HCT116 (cell line): Measurements from ENCODE around the gene TDRD9.

ENCODE experiments used
- CEBPB ChIP-seq: IDR thresholded peaks from 2 replicates; pipeline ENCODE4 v1.6.1; 2012; ENCODE audit warnings: low read depth
- CTCF ChIP-seq, 3 experiments: fragments of 200-600 bp in 1 of 3; sonication (generic) in 1 of 3; IDR thresholded peaks in 2 of 3; conservative IDR thresholded peaks in 1 of 3; 2 replicates each; pipeline ENCODE4 v1.5.1; 2012 to 2017; ENCODE audit warnings: low read depth in 2 of 3, low read length in 2 of 3, antibody characterized with exemption in 1 of 3, borderline replicate concordance in 1 of 3, control low read depth in 1 of 3, mild to moderate bottlenecking in 1 of 3, mixed read lengths in 1 of 3, mixed run types in 1 of 3, moderate library complexity in 1 of 3; ENCODE audit not compliant: insufficient read depth in 1 of 3
- MAX ChIP-seq: IDR thresholded peaks from 2 replicates; pipeline ENCODE4 v1.6.1; 2012
- POLR2A ChIP-seq: IDR thresholded peaks from 2 replicates; pipeline ENCODE4 v1.7.0; 2011; ENCODE audit warnings: borderline replicate concordance; ENCODE audit not compliant: insufficient read depth, insufficient read length; ENCODE audit errors: extremely low read depth
- REST ChIP-seq: IDR thresholded peaks from 2 replicates; pipeline ENCODE4 v1.6.1; 2012; ENCODE audit warnings: low read depth
- SRF ChIP-seq: IDR thresholded peaks from 2 replicates; pipeline ENCODE4 v1.6.1; 2012; ENCODE audit warnings: low read depth

GRCh38 chr14:103910262-103910935 is 17.9 kb upstream of the TDRD9 start:
- no peak for TF ChIP-seq POLR2A
- peak; percentile 87 to 94 (median 87) for TF ChIP-seq CTCF (IDR thresholded peaks at IDR 0.05 in 2 of 3, conservative IDR thresholded peaks at IDR 0.05 in 1 of 3; ENCODE audit: borderline replicate concordance in 1 of 3, insufficient read depth in 1 of 3, low read depth in 2 of 3, low read length in 2 of 3)
- TF ChIP-seq MAX = peak; percentile 58
- TF ChIP-seq REST = no peak
- TF ChIP-seq CEBPB = no peak
- TF ChIP-seq SRF = no peak
